GM06990 (cell line): ENCODE measurements around the gene SLC12A8.

Experiments used
- DNase-seq: peaks from one replicate; pipeline ENCODE4 v3.0.0-alpha.2; 2011; ENCODE audit not compliant: insufficient read length; ENCODE audit errors: extremely low read depth
- H3K27me3 ChIP-seq: replicated peaks from 2 replicates; pipeline ENCODE4 v1.6.0; 2011; ENCODE audit warnings: low read length; ENCODE audit not compliant: control insufficient read depth, insufficient read depth
- H3K36me3 ChIP-seq: 2 replicates; pipeline ENCODE4 v1.5.1; 2011; ENCODE audit warnings: low read length; ENCODE audit not compliant: control insufficient read depth, insufficient read depth
- H3K4me3 ChIP-seq: replicated peaks from 2 replicates; pipeline ENCODE4 v1.5.1; 2011; ENCODE audit warnings: low read depth, mild to moderate bottlenecking, control low read depth, low read length
- CTCF ChIP-seq: IDR thresholded peaks from 2 replicates; pipeline ENCODE4 v1.5.1; 2011; ENCODE audit warnings: low read length, control low read depth, mild to moderate bottlenecking, inconsistent platforms; ENCODE audit not compliant: insufficient read depth, poor library complexity, severe bottlenecking

Gene SLC12A8

GRCh38 chr3:125229168-125229567 is 16.6 kb upstream of the SLC12A8 start:
- peaks cover 2% of the 10 kb centered on the region for H3K36me3 ChIP-seq
- DNase-seq = no peak
- no peak for TF ChIP-seq CTCF
- no peaks in the 10 kb centered on the region for H3K27me3 ChIP-seq
- no peak overlapping the region for H3K4me3 ChIP-seq

GRCh38 chr3:125221831-125222230 is 9.3 kb upstream of the SLC12A8 start:
- no peak for DNase-seq
- Histone ChIP-seq H3K4me3 (no peak overlapping the region), H3K27me3 (no peaks in the 10 kb centered on the region), H3K36me3 (no peaks in the 10 kb centered on the region)
- TF ChIP-seq CTCF = no peak

- DNase-seq = no peak
- no peak overlapping the region for H3K4me3 ChIP-seq
- no peaks in the 10 kb centered on the region for H3K27me3 ChIP-seq
- TF ChIP-seq CTCF = no peak
- H3K36me3 ChIP-seq = no peaks in the 10 kb centered on the region
Measured at GRCh38 chr3:125220727-125221429, 8.3 kb upstream of the SLC12A8 start.

GRCh38 chr3:125220183-125220582 is 7.6 kb upstream of the SLC12A8 start:
- no peaks in the 10 kb centered on the region for H3K36me3 ChIP-seq
- no peak for DNase-seq
- no peak for TF ChIP-seq CTCF
- H3K27me3 ChIP-seq = no peaks in the 10 kb centered on the region
- H3K4me3 ChIP-seq = no peak overlapping the region

- Histone ChIP-seq H3K36me3 (no peaks in the 10 kb centered on the region), H3K27me3 (no peaks in the 10 kb centered on the region), H3K4me3 (no peak overlapping the region)
- TF ChIP-seq CTCF = no peak
- no peak for DNase-seq
Measured at GRCh38 chr3:125219261-125219701, 6.7 kb upstream of the SLC12A8 start.

GRCh38 chr3:125214738-125215137 is 2.2 kb upstream of the SLC12A8 start:
- no peak for DNase-seq
- Histone ChIP-seq H3K27me3 (no peaks in the 10 kb centered on the region), H3K36me3 (no peaks in the 10 kb centered on the region), H3K4me3 (no peak overlapping the region)
- TF ChIP-seq CTCF = no peak
